Natural killer cell treated with Interleukin-12 subunit alpha and Interleukin-12 subunit beta and Interleukin-15 and Interleukin-18, amount 100 ng/mL, for 72 hours (primary cell): ENCODE data around the gene DCAKD. TPM values are rescaled to one million over a fixed set of nuclear protein-coding genes. Genes with fewer than 3 reads are reported as not detected.
"Not testable (repeated sequence)": the region's sequence is repeated elsewhere in the genome, so short reads cannot be mapped to it uniquely, and the experiment has no call there.

Source experiments
- ATAC-seq, 2 donors: fragments of 150-1000 bp; cut with Tn5 transposase in 1 of 2; sonication (Bioruptor Pico), chemical (Tn5 transposase) in 1 of 2; 2 replicates each; pipeline ENCODE4 v1.10.0; 2021
- DNase-seq: peaks from one replicate; pipeline ENCODE4 v3.0.0; 2022; ENCODE audit warnings: low spot score
- H3K27ac Mint-ChIP-seq, 2 donors: 1 replicate in 1 of 2; 2 replicates in 1 of 2; pipeline ENCODE4 v1.8.0; 2022; ENCODE audit warnings: mixed read lengths in 2 of 2, mild to moderate bottlenecking in 1 of 2, moderate library complexity in 1 of 2
- H3K27me3 Mint-ChIP-seq, 2 donors: 1 replicate in 1 of 2; 2 replicates in 1 of 2; pipeline ENCODE4 v1.8.0; 2022; ENCODE audit warnings: mixed read lengths in 2 of 2
- H3K36me3 Mint-ChIP-seq: one replicate; pipeline ENCODE4 v1.8.0; 2022; ENCODE audit warnings: mixed read lengths
- H3K4me1 Mint-ChIP-seq, 2 donors: 1 replicate in 1 of 2; 2 replicates in 1 of 2; pipeline ENCODE4 v1.8.0; 2022; ENCODE audit warnings: low read depth in 2 of 2, mixed read lengths in 2 of 2, mild to moderate bottlenecking in 1 of 2
- H3K4me3 Mint-ChIP-seq: one replicate; pipeline ENCODE4 v1.8.0; 2022; ENCODE audit warnings: mixed read lengths
- H3K9me3 Mint-ChIP-seq: 2 replicates; pipeline ENCODE4 v1.8.0; 2022; ENCODE audit warnings: mixed read lengths
- total RNA-seq, 2 donors: library from RNA; stranded (reverse); gene quantifications; one replicate each; pipeline ENCODE4 v1.2.3, GENCODE V29; 2022

Gene DCAKD
- total RNA-seq, 2 donors from 2014 or later, result 17.9 to 36.4 TPM

DNA sequence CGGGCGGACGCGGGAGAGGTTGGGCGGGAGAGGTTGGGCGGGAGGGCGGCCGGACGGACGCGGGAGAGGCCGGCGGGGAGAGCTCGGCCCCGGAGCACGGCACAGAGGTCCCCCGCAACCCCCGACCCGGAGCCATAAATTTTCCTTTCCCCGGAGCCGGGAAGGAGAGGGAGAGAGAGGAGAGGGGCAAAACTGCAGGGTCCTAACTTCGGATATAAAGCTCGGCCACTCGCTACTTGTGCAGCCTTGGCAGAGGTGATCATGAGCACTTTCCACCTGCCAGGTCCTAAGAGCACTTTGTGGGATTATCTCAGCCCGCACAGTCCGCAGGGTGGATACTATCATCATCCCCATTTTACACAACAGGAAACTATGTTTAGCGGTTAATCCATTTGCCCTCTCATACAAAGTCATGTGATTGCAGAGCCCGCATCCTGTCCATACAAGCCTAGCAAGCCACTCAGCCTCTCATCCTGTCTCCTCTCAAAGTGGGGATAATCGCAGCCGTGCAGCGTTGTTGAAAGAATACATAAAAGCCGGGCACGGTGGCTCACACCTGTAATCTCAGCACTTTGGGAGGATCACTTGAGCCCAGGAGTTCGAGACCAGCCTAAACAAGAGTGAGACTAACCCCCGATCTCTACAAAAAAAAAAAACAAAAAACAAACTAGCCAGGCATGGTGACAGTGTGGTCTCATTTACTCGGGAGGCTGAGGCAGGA, 780 bp upstream of the DCAKD start:
- no peaks in the 10 kb centered on the region for H3K36me3 Mint-ChIP-seq
- no peaks in the 10 kb centered on the region for H3K9me3 Mint-ChIP-seq
- peak overlapping the region; percentile 76 to 83 for H3K27ac Mint-ChIP-seq
- DNase-seq (peak; percentile 66), ATAC-seq (peak; percentile 16 to 75)
- peaks cover 15 to 16% of the 10 kb centered on the region in 2 donors for H3K4me1 Mint-ChIP-seq
- no peaks in the 10 kb centered on the region for H3K27me3 Mint-ChIP-seq
- H3K4me3 Mint-ChIP-seq, result peak overlapping the region; percentile 83

DNA sequence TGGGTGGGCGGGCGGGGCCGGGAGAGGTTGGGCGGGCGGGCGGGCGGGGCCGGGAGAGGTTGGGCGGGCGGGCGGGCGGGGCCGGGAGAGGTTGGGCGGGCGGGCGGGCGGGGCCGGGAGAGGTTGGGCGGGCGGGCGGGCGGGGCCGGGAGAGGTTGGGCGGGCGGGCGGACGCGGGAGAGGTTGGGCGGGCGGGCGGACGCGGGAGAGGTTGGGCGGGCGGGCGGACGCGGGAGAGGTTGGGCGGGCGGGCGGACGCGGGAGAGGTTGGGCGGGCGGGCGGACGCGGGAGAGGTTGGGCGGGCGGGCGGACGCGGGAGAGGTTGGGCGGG, 254 bp upstream of the DCAKD start:
- not testable (repeated sequence) for DNase-seq, H3K36me3 Mint-ChIP-seq, H3K4me3 Mint-ChIP-seq, H3K9me3 Mint-ChIP-seq, ATAC-seq, H3K27me3 Mint-ChIP-seq, H3K27ac Mint-ChIP-seq
- H3K4me1 Mint-ChIP-seq, result peaks cover 15 to 16% of the 10 kb centered on the region in 2 donors

DNA sequence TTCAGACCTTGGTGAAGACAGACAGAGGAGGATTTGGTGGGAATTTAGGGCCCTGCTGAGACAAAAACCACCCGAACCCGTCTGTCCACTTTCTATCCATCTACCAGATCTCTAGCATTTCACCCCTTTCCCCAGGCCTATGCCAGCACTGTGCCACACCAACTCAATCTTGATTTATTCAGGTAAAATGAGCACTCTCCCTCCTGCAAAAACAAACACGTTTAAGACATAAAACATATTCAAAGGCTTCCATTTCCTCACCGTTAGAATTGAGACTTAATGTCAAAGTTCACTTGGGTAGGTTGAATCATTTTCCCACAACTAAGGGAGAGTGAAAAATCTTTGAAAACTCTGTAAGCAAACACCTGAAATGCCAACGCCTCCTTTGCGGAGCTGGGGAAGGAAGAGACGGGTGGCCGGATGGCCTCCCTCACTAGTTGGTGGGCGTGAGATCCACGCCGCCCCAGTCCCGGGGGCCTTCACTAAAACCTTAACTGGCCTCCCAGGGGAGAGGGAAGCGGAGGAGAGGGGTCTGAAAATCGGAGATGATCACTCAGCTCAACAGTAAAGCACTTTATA, 862 bp downstream of the DCAKD start:
- no peaks in the 10 kb centered on the region for H3K27me3 Mint-ChIP-seq
- peaks cover 15 to 19% of the 10 kb centered on the region in 2 donors for H3K4me1 Mint-ChIP-seq
- peak; percentile 63 for DNase-seq
- peak overlapping the region; percentile 92 for H3K4me3 Mint-ChIP-seq
- no peaks in the 10 kb centered on the region for H3K36me3 Mint-ChIP-seq
- no peaks in the 10 kb centered on the region for H3K9me3 Mint-ChIP-seq
- peak overlapping the region; percentile 88 to 99 for H3K27ac Mint-ChIP-seq
- no peak for ATAC-seq

DNA sequence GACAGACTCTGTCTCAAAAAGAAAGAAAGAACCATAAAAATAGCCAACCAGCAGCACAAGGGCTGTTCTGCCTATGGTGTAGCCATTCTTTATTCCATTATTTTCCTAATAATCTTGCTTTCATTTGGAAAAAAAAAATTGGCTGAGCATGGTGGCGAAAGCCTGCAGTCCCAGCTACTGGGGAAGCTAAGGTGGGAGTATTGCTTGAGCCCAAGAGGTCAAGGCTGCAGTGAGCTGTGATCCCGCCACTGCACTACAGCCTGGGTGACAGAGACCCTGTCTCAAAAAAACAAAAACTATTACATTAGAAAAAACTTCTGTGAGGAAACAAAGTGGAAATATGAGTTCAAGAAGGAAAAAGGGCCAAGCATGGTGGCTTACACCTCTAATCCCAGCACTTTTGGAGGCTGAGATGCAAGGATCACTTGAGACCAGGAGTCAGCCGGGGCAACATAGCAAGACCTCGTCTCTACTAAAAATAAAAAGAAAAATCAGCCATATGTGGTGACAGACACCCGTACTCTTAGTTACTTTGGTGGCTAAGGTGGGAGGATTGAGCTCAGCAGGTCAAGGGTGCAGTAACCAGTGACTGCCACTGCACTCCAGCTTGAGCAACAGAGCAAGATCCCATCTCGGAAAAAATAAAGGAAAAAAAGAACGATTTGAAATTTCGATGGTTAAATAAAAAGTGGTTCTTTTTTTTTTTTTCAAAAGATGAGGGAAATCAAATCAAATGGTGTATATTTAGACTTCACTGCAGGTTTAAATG, 2.5 kb downstream of the DCAKD start:
- Mint-ChIP-seq H3K27me3 (no peaks in the 10 kb centered on the region), H3K4me1 (peaks cover 15 to 17% of the 10 kb centered on the region in 2 donors), H3K9me3 (no peaks in the 10 kb centered on the region), H3K36me3 (no peaks in the 10 kb centered on the region), H3K4me3 (peak overlapping the region; percentile 92), H3K27ac (peak overlapping the region; percentile 48 to 88)
- ATAC-seq (no peak), DNase-seq (no peak)

DNA sequence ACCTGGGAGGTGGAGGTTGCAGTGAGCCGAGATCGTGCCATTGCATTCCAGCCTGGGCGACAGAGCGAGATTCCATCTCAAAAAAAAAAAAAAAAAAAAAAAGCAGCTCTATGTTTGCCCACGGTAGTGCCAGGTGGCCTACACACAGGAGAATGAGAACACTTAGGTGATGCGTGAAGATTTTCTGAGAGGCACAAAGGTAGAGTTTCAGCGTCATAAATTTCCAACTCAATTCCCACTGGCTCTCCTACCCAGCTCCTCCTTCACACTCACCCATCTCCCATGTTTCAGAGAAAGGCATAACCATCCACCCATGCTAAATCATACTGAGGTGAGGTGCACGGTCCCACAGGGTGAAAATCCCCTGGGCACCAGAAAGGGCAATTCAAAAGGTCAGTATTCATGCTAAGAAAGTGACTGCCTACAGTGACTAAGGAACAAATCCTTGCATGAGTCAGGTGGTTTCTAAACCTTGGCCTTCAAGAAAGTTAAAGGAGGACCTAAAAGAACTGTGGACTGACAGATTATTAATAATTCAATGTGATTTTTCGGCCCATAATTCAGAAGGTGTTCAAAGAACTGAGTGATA, 4.8 kb downstream of the DCAKD start:
- Mint-ChIP-seq H3K27ac (no peak overlapping the region), H3K36me3 (no peaks in the 10 kb centered on the region)

DNA sequence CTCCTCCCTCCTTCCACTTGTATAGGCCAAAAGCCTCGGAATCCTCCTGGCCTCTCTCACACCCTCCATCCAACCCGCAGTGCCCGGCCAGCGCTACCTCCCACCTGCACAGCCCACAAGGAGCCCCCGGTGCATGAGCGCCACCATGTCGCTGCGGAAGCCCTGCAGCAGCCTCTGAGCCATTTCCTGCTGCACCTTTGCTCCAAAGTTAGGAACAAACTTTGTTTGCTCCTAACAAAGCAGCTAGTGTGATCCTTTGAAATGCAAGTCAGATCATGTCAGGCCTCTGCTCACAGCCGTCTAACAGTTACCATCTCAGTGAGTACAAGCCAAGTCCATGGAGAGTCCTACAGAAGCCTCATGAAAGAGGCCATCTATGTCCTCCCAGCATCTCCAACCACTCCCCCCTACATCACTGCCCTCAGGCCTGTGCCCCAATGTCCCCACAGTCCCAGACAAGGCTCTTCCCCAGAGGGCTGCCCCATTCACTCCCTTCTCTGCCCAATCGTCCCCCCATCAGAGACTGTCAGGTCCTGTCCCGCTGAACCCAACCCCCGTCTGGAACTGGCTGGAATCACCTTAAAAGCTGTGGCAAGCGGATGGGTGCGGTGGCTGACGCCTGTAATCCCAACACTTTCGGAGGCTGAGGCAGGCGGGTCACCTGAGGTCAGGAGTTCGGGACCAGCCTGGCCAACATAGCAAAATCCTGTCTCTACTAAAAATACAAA, 7.5 kb downstream of the DCAKD start:
- Mint-ChIP-seq H3K9me3 (no peaks in the 10 kb centered on the region), H3K27ac (no peak overlapping the region), H3K4me3 (no peak overlapping the region), H3K27me3 (no peaks in the 10 kb centered on the region), H3K4me1 (peaks cover 0 to 8% of the 10 kb centered on the region in 2 donors), H3K36me3 (no peaks in the 10 kb centered on the region)
- DNase-seq (no peak), ATAC-seq (no peak)

More for the DNA sequence above, 4.8 kb downstream of the DCAKD start:
- Mint-ChIP-seq H3K27me3 (no peaks in the 10 kb centered on the region), H3K4me3 (no peak overlapping the region), H3K9me3 (no peaks in the 10 kb centered on the region), H3K4me1 (peaks cover 10 to 15% of the 10 kb centered on the region in 2 donors)
- DNase-seq (no peak), ATAC-seq (no peak)

DNA sequence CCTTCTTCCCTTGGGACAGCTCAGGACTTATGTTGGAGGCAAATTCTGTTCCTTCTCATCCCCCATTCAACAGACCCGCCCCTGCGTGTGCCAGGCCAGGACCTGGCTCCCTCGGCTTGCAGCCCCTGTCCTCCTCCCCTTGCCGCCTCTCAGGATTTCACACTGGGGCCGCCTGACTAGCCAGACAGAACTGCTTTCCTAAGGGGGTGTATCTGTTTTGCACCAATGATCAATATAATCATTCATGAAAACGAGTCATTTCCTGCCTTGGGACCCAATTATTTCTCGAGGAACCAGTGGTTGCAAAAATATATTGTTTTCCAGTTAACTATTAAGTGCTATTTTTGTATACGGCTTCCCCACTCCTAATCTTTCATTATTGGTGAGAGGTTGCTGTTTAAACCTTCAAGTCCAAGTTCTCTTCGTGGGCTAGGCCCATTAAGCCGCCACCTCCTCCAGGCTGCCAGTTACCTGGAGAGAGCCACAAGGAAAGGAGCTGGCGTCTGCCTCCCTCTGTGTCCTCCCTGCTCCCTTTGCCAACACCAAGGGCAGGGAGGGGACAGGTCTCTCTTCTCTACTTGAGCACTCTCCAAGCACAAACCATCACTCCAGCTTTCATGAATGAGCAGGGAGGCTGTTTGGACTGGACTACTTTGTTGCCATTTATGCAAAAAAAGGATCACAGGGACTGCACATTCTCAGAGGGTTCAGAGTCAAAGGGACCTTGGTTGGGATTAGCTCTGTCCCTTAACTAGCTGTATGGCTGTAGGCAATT, 8.9 kb downstream of the DCAKD start:
- Mint-ChIP-seq H3K9me3 (no peaks in the 10 kb centered on the region), H3K36me3 (no peaks in the 10 kb centered on the region), H3K27ac (no peak overlapping the region), H3K27me3 (no peaks in the 10 kb centered on the region), H3K4me1 (peaks cover 0 to 8% of the 10 kb centered on the region in 2 donors), H3K4me3 (no peak overlapping the region)
- DNase-seq, result no peak
- no peak for ATAC-seq

DNA sequence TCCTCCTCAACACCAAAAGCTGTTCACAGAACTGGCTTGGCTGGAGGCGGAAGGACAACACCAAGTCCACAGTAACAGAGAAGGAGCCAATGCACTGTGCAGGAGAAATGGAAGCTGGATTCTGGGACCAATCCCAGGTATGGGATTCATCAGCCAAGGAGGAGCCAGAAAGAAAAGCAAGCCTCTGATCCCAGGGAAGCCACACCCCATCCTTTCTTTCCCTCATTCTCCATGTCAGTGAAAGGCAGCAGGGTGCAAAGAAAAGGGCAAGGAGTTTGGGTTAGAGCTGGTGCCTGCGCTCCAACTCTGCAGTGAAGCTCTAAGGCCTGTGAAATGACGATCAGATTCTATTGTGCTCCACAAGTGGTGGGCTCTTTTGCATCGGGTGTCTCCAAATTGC, 11.0 kb downstream of the DCAKD start:
- peaks cover 0 to 5% of the 10 kb centered on the region in 2 donors for H3K4me1 Mint-ChIP-seq
- no peak for ATAC-seq
- H3K27me3 Mint-ChIP-seq, result no peaks in the 10 kb centered on the region
- H3K36me3 Mint-ChIP-seq, result no peaks in the 10 kb centered on the region
- no peak overlapping the region for H3K4me3 Mint-ChIP-seq
- no peak overlapping the region for H3K27ac Mint-ChIP-seq
- no peaks in the 10 kb centered on the region for H3K9me3 Mint-ChIP-seq
- no peak for DNase-seq

DNA sequence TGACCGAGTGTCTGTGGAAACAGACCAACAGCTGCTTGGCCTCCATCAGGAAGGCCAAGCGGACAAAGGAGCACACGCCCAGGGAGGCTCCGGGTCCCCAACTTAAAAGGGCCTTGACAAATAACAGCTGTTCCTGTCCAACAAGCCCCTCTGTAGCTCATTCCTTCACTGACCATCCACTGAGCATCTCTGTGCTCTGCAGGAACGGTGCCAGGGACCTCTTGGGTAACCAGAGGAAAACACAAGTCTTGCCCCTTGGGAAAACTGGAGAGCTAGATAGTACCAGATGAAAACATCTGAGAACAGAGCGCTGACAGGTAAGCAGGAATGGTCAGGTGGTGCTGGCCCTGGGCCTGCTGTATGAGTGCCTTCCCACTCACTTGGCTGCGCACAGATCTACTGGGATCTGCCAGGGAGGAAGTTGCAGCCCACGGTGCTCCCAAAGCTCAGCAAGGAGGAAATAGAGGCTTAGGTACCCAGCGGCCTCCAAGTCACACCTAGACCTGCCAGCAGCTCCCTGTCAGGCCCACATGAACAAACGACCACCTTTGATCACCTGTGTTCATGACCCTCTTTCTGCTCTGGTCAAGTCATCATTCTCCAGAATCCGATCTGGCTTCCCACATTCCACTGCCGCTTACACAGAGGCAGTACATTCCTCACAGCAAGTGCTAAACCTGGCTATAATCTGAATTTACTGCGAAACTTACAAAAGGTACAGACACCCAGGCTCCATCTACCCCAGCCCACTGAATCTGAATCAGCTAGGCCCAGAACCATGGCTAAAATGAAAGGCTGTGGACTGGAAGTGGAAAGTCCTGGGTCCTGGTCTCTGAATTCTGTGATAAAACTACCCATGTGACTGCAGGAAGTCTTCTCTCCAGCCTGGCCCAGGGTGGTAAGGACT, 12.5 kb downstream of the DCAKD start:
- peaks cover 0 to 8% of the 10 kb centered on the region in 2 donors for H3K4me1 Mint-ChIP-seq
- no peaks in the 10 kb centered on the region for H3K36me3 Mint-ChIP-seq
- H3K27me3 Mint-ChIP-seq, result no peaks in the 10 kb centered on the region
- no peaks in the 10 kb centered on the region for H3K9me3 Mint-ChIP-seq
- H3K4me3 Mint-ChIP-seq, result no peak overlapping the region
- DNase-seq (peak; percentile 22), ATAC-seq (no peak)
- H3K27ac Mint-ChIP-seq, result no peak overlapping the region

DNA sequence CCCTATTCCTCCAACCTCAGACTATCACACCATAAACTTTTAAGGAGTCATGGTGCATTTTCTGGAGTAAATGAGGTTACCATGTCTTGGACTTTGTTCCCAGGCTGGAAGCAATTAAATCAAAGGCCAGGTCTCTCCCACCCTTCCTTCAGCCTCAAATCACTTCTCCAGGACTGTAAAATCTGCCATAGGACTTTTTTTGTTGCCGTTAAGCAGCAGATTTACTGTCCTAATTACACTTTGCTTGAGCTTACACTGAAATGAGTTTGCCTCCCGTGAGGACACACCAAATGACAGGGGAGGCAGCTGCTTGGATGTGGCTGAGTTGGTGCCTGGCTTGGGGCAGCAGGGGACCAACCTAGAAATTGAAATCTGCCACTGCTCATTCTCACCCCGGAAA, 14.7 kb downstream of the DCAKD start:
- Mint-ChIP-seq H3K4me1 (peaks cover 0 to 5% of the 10 kb centered on the region in 2 donors), H3K36me3 (no peaks in the 10 kb centered on the region), H3K4me3 (no peak overlapping the region), H3K9me3 (no peaks in the 10 kb centered on the region), H3K27ac (no peak overlapping the region), H3K27me3 (no peaks in the 10 kb centered on the region)
- DNase-seq (peak; percentile 5), ATAC-seq (no peak)

DNA sequence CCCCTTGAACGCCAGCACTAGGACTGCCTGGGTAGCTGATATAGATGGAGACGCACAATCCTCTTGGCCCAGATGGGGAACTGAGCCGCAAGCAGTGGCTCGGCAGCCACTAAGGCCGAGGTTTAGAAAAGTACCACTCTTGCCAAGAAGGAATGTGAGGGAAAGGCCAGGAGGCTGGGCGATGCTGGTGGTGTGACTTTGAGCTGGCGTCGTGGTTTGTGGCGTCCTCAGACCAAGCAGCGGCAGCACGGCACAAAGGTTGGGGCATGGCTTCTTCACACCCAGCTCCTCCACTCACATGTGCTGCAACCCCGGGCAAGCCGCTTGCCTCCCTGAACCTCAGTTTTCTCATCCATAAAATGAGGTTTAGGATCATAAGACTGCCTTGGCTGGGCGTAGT, 15.6 kb downstream of the DCAKD start:
- H3K9me3 Mint-ChIP-seq, result no peaks in the 10 kb centered on the region
- no peaks in the 10 kb centered on the region for H3K27me3 Mint-ChIP-seq
- ATAC-seq, result no peak
- H3K4me3 Mint-ChIP-seq, result no peak overlapping the region
- H3K4me1 Mint-ChIP-seq, result peaks cover 0 to 5% of the 10 kb centered on the region in 2 donors
- H3K36me3 Mint-ChIP-seq, result no peaks in the 10 kb centered on the region
- no peak overlapping the region for H3K27ac Mint-ChIP-seq
- DNase-seq, result peak; percentile 1

DNA sequence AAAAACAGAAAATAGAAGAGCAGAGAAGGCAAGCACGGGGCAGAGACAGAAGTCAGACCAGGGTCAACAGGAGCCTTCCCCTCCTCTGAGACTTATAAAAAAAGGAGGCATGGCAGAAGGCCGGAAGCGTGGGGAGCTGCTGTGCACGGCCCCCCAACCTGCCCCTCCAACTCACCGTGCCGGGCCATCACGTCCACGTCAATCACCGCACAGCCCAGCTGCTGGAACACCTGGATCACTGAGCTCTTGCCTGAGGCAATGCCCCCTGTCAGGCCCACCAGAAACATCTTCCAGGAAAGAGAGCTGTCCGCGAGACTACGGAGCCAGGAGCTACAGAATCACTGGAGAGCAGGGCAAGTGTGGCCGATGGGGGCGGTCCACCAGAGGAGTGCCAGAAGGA, 16.8 kb downstream of the DCAKD start:
- ATAC-seq, result no peak
- Mint-ChIP-seq H3K9me3 (no peaks in the 10 kb centered on the region), H3K36me3 (no peaks in the 10 kb centered on the region), H3K4me3 (no peak overlapping the region), H3K4me1 (peaks cover 0 to 5% of the 10 kb centered on the region in 2 donors), H3K27ac (peak overlapping the region in 1 of 2 donors; percentile 70), H3K27me3 (no peaks in the 10 kb centered on the region)
- DNase-seq, result peak; percentile 54
